Measurements from ENCODE around the gene PDE8B.

GRCh38 chr5:77367741-77368140 is 157.3 kb downstream of the PDE8B start:
- no peak for TF ChIP-seq EZH2 (optimal IDR thresholded peaks at IDR 0.05; ENCODE audit: low read depth, low read length)
- TF ChIP-seq CTCF (IDR thresholded peaks at IDR 0.05; ENCODE audit: low read length), result no peak

Data from MM.1S (cell line).